ENCODE data around the gene RLF. TPM values are rescaled to one million over a fixed set of nuclear protein-coding genes. Genes with fewer than 3 reads are reported as not detected.

The RLF gene
- 33.2 TPM for total RNA-seq

DNA sequence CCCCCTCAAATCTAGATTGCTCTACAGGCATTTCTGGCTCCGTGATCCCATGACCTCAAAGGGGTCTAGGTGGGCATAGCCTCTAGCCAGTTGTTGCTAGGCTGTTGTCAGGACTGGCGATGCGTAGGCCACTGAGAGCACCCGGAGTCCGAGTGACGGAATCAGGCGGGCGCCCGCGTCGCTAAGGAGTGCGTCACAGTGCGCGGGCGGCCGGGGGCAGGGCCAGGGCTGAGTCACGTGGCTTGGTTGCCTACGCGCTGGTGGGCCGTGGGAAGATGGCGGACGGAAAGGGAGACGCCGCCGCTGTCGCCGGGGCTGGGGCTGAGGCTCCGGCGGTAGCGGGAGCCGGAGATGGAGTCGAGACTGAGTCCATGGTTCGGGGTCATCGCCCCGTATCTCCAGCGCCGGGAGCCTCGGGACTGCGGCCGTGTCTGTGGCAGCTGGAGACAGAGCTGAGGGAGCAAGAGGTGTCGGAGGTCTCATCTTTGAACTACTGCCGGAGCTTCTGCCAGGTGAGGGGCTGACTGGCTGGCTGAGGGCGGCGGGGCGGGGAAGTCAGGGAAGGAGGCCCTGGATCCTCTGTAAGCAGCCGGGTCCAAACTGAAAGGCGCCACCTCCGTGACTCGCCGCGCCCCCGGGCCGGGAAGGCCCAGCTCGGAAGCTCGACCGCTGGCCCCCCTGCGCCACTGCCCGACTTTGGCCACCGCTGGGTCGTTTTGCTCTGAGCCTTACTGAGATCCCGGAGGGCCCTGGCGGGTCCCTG lies at the start of gene RLF:
Gene RLF (plus strand): TSS at position 263 of the 763 bp plus-strand sequence. CDS start 13 bp downstream, at position 276.

GRCh38 chr1:40247655-40248054 lies 86.5 kb downstream of the RLF start, which contains the start of gene TMCO2:
Gene TMCO2, plus strand, starts transcription at chr1:40247937. Its CDS starts 57 bp downstream, at chr1:40247994.

GRCh38 chr1:40257688-40258444 lies 96.7 kb downstream of the RLF start, which contains the start of gene ZMPSTE24:
Gene ZMPSTE24, plus strand, starts transcription at chr1:40258236. Its CDS starts 36 bp downstream, at chr1:40258272.

Small RNA genes within 50 kb of the gene (small RNA-seq; reads per million reads assigned to genes)
- not detected for gene RNU6-1237P (ENCODE audit: low replicate concordance)

Other genes with a start within 250 kb of the RLF start
- gene MFSD2A, start 206.2 kb upstream of the RLF start, total RNA-seq = 4.4 TPM
- gene CAP1, start 120.7 kb upstream of the RLF start, total RNA-seq = 120 TPM
- 61.5 TPM for gene PPT1, start 64.1 kb upstream of the RLF start, total RNA-seq
- gene TMCO2, start 86.5 kb downstream of the RLF start, total RNA-seq = not detected
- 38.1 TPM for gene ZMPSTE24, start 96.8 kb downstream of the RLF start, total RNA-seq
- 18.7 TPM for gene COL9A2, start 155.9 kb downstream of the RLF start, total RNA-seq
- gene SMAP2, start 212.3 kb downstream of the RLF start, total RNA-seq = 15.6 TPM

Measured in metanephros (tissue), 2 donors.